NCI-H2196 (cell line): Measurements from ENCODE around the gene CCDC191.

Source experiments
- DNase-seq: peaks from one replicate; lab custom pipeline; 2025; ENCODE audit not compliant: unreplicated experiment; lab: John Stamatoyannopoulos, UW

The CCDC191 gene

GRCh38 chr3:114058646-114059045 lies 2.3 kb upstream of the CCDC191 start:
- DNase-seq = no peak

GRCh38 chr3:114057011-114057347 lies 653 bp upstream of the CCDC191 start:
- no peak for DNase-seq

- DNase-seq = no peak
Measured at GRCh38 chr3:114052216-114052615, 4.1 kb downstream of the CCDC191 start.

- no peak for DNase-seq
Measured at GRCh38 chr3:114043205-114043604, 13.1 kb downstream of the CCDC191 start.

GRCh38 chr3:114035896-114036295 lies 20.4 kb downstream of the CCDC191 start:
- DNase-seq = no peak

- no peak for DNase-seq
Measured at GRCh38 chr3:114034787-114035545, 21.4 kb downstream of the CCDC191 start.

- DNase-seq = no peak
Measured at GRCh38 chr3:114034211-114034610, 22.1 kb downstream of the CCDC191 start.

- DNase-seq = no peak
Measured at GRCh38 chr3:114033721-114034120, 22.6 kb downstream of the CCDC191 start.

GRCh38 chr3:114026331-114026730 lies 30.0 kb downstream of the CCDC191 start:
- no peak for DNase-seq

- no peak for DNase-seq
Measured at GRCh38 chr3:114025451-114025850, 30.9 kb downstream of the CCDC191 start.

GRCh38 chr3:114022145-114022802 lies 34.1 kb downstream of the CCDC191 start:
- DNase-seq = no peak

- DNase-seq = no peak
Measured at GRCh38 chr3:114020907-114021306, 35.4 kb downstream of the CCDC191 start.

GRCh38 chr3:114019486-114019885 lies 36.8 kb downstream of the CCDC191 start:
- DNase-seq = no peak

GRCh38 chr3:114014211-114014610 lies 42.1 kb downstream of the CCDC191 start:
- DNase-seq = no peak

GRCh38 chr3:114011059-114011797 lies 45.1 kb downstream of the CCDC191 start:
- no peak for DNase-seq

- no peak for DNase-seq
Measured at GRCh38 chr3:114005481-114005880, 50.8 kb downstream of the CCDC191 start.

- no peak for DNase-seq
Measured at GRCh38 chr3:113985541-113985940, 70.8 kb downstream of the CCDC191 start.

GRCh38 chr3:113983544-113983943 lies 72.8 kb downstream of the CCDC191 start:
- DNase-seq = no peak

- no peak for DNase-seq
Measured at GRCh38 chr3:113981803-113982202, 74.5 kb downstream of the CCDC191 start.

GRCh38 chr3:113979916-113980315 lies 76.4 kb downstream of the CCDC191 start:
- DNase-seq = no peak

GRCh38 chr3:113977822-113978221 lies 78.5 kb downstream of the CCDC191 start:
- DNase-seq = no peak

- DNase-seq = peak; percentile 14
Measured at GRCh38 chr3:113968986-113969385, 87.3 kb downstream of the CCDC191 start.
